Stomach (tissue), 9 donors: Measurements from ENCODE around the gene NAXE. TPM values are rescaled to one million over a fixed set of nuclear protein-coding genes. Genes with fewer than 3 reads are reported as not detected.

Source experiments
- DNase-seq, 2 donors: peaks; one replicate each; pipeline versions ENCODE4 v3.0.0 to v3.0.0-alpha.2; 2013 to 2019
- H3K27ac ChIP-seq, 5 donors: fragments of 200-600 bp in 4 of 5; sonication (generic) in 4 of 5; one replicate each; pipeline ENCODE4 v1.5.1; 2013 to 2019; ENCODE audit warnings: mild to moderate bottlenecking in 1 of 5, moderate library complexity in 1 of 5
- H3K27me3 ChIP-seq, 3 donors: fragments of 200-600 bp; sonication (generic); one replicate each; pipeline ENCODE4 v1.5.1; 2017 to 2019; ENCODE audit warnings: mixed run types in 1 of 3
- H3K36me3 ChIP-seq, 4 donors: fragments of 200-600 bp; sonication (generic); 1 replicate in 3 of 4; 2 replicates in 1 of 4; pipeline ENCODE4 v1.5.1; 2016 to 2019
- H3K4me1 ChIP-seq, 4 donors: fragments of 200-600 bp; sonication (generic); one replicate each; pipeline ENCODE4 v1.5.1; 2016 to 2019
- H3K4me3 ChIP-seq, 4 donors: fragments of 200-600 bp; sonication (generic) in 3 of 4; one replicate each; pipeline ENCODE4 v1.5.1; 2016 to 2019; ENCODE audit warnings: mild to moderate bottlenecking in 1 of 4
- H3K9me3 ChIP-seq, 4 donors: fragments of 200-600 bp; sonication (generic); one replicate each; pipeline ENCODE4 v1.5.1; 2016 to 2019
- EP300 ChIP-seq: sonication (generic); formaldehyde crosslinking; IDR thresholded peaks from one replicate; pipeline ENCODE4 v1.6.1; 2017; ENCODE audit warnings: antibody characterized with exemption
- POLR2A ChIP-seq, 4 donors: fragments of 450-650 bp; IDR thresholded peaks; one replicate each; pipeline ENCODE4 v1.6.1; 2016; ENCODE audit warnings: antibody characterized with exemption in 4 of 4, control low read depth in 2 of 4, mild to moderate bottlenecking in 1 of 4, moderate library complexity in 1 of 4
- POLR2AphosphoS5 ChIP-seq, 3 donors: sonication (generic); formaldehyde crosslinking; IDR thresholded peaks; one replicate each; pipeline ENCODE4 v1.6.1; 2016; ENCODE audit warnings: antibody characterized with exemption in 3 of 3
- WGBS, 5 donors: extraction: QIAGEN DNeasy Blood & Tissue Kit in 3 of 5; methylation state at CpG; one replicate each; pipeline versions ENCODE4 v1.1.5 to v1.1.7; 2013 to 2018; 5-methylcytosine and 5-hydroxymethylcytosine counted together
- intact Hi-C: fragments of 100-400 bp; cut with DNase I; formaldehyde crosslinking; loops from one replicate; pipeline ENCODE4 v1.15.1; 2023; ENCODE audit warnings: low total_unique reads
- polyA plus RNA-seq, 3 donors: library from polyadenylated mRNA; stranded (reverse); fragments of 200-250 nt; gene quantifications; one replicate each; pipeline ENCODE4 v1.2.3, GENCODE V29; 2013
- total RNA-seq, 5 donors: library from RNA; depleted of rRNA; stranded (reverse); fragments of >200 nt; gene quantifications; one replicate each; pipeline versions ENCODE4 v1.1.0 to v1.2.3, GENCODE V29; 2014 to 2016
- TF ChIP-seq, protein P1 (sequence below), 7 experiments: fragments of 450-650 bp in 4 of 7; fragments of 200-600 bp in 3 of 7; sonication (generic) in 3 of 7; IDR thresholded peaks; one replicate each; pipeline ENCODE4 v1.5.1; 2016 to 2019; ENCODE audit warnings: antibody characterized with exemption in 7 of 7, control low read depth in 2 of 7, mild to moderate bottlenecking in 1 of 7
- donor health status: healthy with polysubstance abuse.
- donor health status: Bipolar disorder and iron deficiency.
- donor health status: healthy.

Gene NAXE
- total and polyA plus RNA-seq, 8 donors, result 46.1 to 84.9 (median 69.9) TPM

DNA sequence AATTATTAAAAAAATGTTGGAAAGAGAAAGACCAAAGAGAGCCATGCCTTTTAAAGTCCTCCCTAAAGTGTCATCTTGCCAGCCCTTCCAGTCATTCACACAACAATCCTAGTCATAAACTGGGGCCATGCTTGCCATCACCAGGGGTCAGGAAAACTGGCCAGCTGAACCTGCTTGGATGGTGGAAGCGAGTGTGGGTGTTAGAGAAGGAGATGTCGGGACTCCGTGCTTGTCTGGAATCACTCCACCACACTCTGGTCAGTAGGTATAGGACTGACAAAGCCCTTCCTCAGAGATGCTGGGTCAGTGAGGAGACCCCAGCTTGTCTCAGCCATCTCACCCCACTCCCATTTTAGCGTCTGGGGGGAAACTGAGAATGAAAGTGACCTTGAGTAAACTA, 24.4 kb downstream of the NAXE start:
- Histone ChIP-seq H3K4me3 (no peak overlapping the region), H3K27ac (peak overlapping the region in 3 of 5 donors; percentile 37 to 59 (median 59))

DNA sequence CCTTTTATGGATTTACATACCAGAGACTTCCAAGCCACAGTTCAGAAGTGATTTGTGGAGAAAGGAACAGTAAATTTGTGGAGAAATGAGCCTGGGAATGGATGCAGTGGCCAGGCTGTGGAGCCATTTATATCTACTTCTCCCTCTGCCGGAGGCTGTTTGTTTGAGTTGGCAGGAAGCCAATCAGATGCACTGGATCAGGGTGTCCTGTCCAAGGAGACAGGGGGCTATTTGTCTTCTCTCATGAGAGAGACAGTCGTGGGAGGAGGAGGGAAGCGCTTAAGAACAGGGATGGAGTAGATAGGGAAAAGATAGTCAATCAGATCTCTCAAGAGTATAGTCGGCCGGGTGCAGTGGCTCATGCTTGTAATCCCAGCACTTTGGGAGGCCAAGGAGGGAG, 24.9 kb downstream of the NAXE start:
- 3 to 9% (median 4%) methylated on average over 5 of the region's 5 CpGs for whole genome bisulfite sequencing, 5 donors
- TF ChIP-seq POLR2A (IDR thresholded peaks at IDR 0.05), result no peak
- no peak for TF ChIP-seq EP300
- no peak for TF ChIP-seq POLR2AphosphoS5 (IDR thresholded peaks at IDR 0.05)
- TF ChIP-seq, protein P1, sequence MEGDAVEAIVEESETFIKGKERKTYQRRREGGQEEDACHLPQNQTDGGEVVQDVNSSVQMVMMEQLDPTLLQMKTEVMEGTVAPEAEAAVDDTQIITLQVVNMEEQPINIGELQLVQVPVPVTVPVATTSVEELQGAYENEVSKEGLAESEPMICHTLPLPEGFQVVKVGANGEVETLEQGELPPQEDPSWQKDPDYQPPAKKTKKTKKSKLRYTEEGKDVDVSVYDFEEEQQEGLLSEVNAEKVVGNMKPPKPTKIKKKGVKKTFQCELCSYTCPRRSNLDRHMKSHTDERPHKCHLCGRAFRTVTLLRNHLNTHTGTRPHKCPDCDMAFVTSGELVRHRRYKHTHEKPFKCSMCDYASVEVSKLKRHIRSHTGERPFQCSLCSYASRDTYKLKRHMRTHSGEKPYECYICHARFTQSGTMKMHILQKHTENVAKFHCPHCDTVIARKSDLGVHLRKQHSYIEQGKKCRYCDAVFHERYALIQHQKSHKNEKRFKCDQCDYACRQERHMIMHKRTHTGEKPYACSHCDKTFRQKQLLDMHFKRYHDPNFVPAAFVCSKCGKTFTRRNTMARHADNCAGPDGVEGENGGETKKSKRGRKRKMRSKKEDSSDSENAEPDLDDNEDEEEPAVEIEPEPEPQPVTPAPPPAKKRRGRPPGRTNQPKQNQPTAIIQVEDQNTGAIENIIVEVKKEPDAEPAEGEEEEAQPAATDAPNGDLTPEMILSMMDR (IDR thresholded peaks at IDR 0.05), result no peak
- Histone ChIP-seq H3K27me3 (peaks cover 0 to 58% (median 18%) of the 10 kb centered on the region in 3 donors), H3K4me3 (no peak overlapping the region), H3K36me3 (no peaks in the 10 kb centered on the region), H3K27ac (peak overlapping the region in 3 of 5 donors; percentile 37 to 59 (median 59)), H3K4me1 (peaks cover 6 to 19% (median 11%) of the 10 kb centered on the region in 4 donors), H3K9me3 (no peaks in the 10 kb centered on the region)
- peak in 1 of 2 donors; percentile 79 for DNase-seq
- intact Hi-C loops, result no loop called here

More for the DNA sequence above, 24.4 kb downstream of the NAXE start:
- TF ChIP-seq, protein P1 (IDR thresholded peaks at IDR 0.05), result no peak
- TF ChIP-seq POLR2AphosphoS5 (IDR thresholded peaks at IDR 0.05), result no peak
- Histone ChIP-seq H3K36me3 (no peaks in the 10 kb centered on the region), H3K4me1 (peaks cover 6 to 19% (median 11%) of the 10 kb centered on the region in 4 donors), H3K27me3 (peaks cover 0 to 58% (median 15%) of the 10 kb centered on the region in 3 donors), H3K9me3 (no peaks in the 10 kb centered on the region)
- DNase-seq, result no peak
- intact Hi-C loops, result no loop called here
- WGBS, 5 donors, result 38 to 57% (median 44%) methylated on average over 4 of the region's 4 CpGs

DNA sequence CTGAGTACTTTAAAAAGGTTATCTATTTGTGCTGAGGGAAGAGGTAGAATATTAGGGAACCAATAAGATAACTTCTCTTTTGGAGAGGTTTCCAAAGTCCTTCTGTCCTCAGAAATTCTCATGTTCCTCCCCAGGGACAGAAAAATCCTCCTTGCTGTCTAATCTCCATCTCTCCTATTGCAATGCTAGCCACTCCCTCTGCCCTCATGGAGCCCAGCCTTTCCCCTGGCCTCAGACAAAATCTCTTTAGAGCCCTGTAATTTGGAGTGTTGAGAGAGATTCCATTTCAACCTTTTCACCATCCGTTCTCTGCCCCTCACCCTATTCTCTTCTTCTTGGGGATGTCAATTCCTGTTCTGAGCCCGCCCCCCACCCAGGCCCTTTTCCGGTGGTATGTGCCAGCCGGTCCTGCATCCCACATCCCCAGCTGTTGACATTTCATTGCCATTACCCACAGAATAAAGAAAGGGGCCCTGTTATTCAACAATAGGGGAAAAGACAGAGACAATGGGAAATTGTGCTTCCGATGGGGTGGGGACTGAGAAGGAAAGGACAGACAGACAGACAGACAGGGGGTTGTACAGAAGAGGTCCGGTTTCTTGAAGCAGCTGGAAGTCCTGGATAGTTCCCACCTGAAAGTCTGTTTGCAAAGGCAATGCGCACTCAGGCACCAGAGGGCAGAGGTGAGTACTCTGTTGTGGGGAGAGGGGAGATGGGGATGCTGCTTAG, 27.4 kb downstream of the NAXE start, which contains the start of gene HAPLN2:
TSS of gene HAPLN2 (plus strand) at position 563 of the 729 bp plus-strand sequence. CDS start 4,076 bp downstream, outside the sequence.
- Histone ChIP-seq H3K27me3 (peaks cover 7 to 73% (median 36%) of the 10 kb centered on the region in 3 donors), H3K4me1 (peaks cover 11 to 24% (median 17%) of the 10 kb centered on the region in 4 donors), H3K27ac (no peak within 1 kb of the TSS), H3K4me3 (no peak within 1 kb of the TSS), H3K36me3 (no peaks in the 10 kb centered on the region), H3K9me3 (no peaks in the 10 kb centered on the region)
- peak in 1 of 2 donors; percentile 59 for DNase-seq
- WGBS, 5 donors, result 4 to 12% (median 5%) methylated on average over 7 of the region's 7 CpGs
- TF ChIP-seq, protein P1 (IDR thresholded peaks at IDR 0.05), result peak in 1 of 7 experiments; percentile 16
- TF ChIP-seq POLR2A (IDR thresholded peaks at IDR 0.05) (no peak), EP300 (no peak), POLR2AphosphoS5 (IDR thresholded peaks at IDR 0.05) (no peak)
- intact Hi-C loops, result no loop called here

DNA sequence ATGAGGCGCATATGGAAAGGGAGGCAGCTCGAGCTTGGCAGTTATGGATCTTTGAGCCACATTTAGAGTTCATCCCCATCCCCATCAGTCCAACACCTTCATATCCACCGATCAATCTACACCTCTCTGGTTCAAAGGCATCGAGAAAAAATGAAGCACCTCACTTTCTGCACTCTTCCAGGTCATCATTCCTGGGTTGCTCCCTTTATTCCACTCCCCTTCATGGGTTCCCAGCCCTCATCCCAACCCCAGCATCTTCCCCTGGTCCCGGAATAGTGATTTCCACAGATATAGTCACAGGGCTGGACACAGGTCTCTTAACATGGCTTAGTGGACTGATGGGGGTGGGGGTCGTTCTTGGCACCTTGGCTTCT, 28.0 kb downstream of the NAXE start:
- Histone ChIP-seq H3K9me3 (no peaks in the 10 kb centered on the region), H3K36me3 (no peaks in the 10 kb centered on the region), H3K27me3 (peaks cover 13 to 78% (median 41%) of the 10 kb centered on the region in 3 donors), H3K4me1 (peaks cover 17 to 30% (median 22%) of the 10 kb centered on the region in 4 donors), H3K4me3 (no peak overlapping the region), H3K27ac (no peak overlapping the region)
- DNase-seq, result no peak
- TF ChIP-seq, protein P1 (IDR thresholded peaks at IDR 0.05), result no peak
- TF ChIP-seq POLR2A (IDR thresholded peaks at IDR 0.05) (no peak), EP300 (no peak), POLR2AphosphoS5 (IDR thresholded peaks at IDR 0.05) (no peak)
- WGBS, 5 donors, result 21 to 24% (median 22%) methylated on average over 6 of the region's 6 CpGs
- intact Hi-C loops, result no loop called here
